HCT116 (cell line): ENCODE data around the gene AGPS. TPM values are rescaled to one million over a fixed set of nuclear protein-coding genes. Genes with fewer than 3 reads are reported as not detected.

Experiments
- ATAC-seq: fragments of 200-7000 bp; cut with Tn5 transposase; 2 replicates; pipeline ENCODE4 v1.9.1; 2020; ENCODE audit warnings: mild to moderate bottlenecking, moderate library complexity
- BruUV-seq: library from RNA; stranded (reverse); fragments of 400-500 nt; replicated peaks from 2 replicates; lab custom pipeline; 2021; lab: Mats Ljungman, UMichigan
- CTCF ChIA-PET: fragments of 300-600 bp; sonication (Branson Sonifier 250); formaldehyde crosslinking; loops from one replicate; lab custom pipeline; 2021; ENCODE audit warnings: antibody characterized with exemption; lab: Charles Lee
- POLR2A ChIA-PET: fragments of 300-600, 350-600 bp; sonication (Branson Sonifier 250); formaldehyde crosslinking; loops from one replicate; lab custom pipeline; 2021; ENCODE audit warnings: antibody characterized with exemption; lab: Charles Lee
- RAD21 ChIA-PET, 2 experiments: fragments of 300-600 bp; sonication (Branson Sonifier 250); formaldehyde crosslinking; loops; one replicate each; lab custom pipeline; 2023; ENCODE audit warnings: low total read pairs in 2 of 2; ENCODE audit not compliant: uncharacterized antibody in 2 of 2, unreplicated experiment in 2 of 2, low non-redundant PET in 1 of 2; lab: Charles Lee
- DNase-seq: peaks from one replicate; pipeline ENCODE4 v3.0.0-alpha.2; 2010; ENCODE audit warnings: low read depth, low spot score
- H2AFZ ChIP-seq: fragments of 200-600 bp; shearing (Covaris generic), sonication (generic); 2 replicates; pipeline ENCODE4 v1.6.1; 2017; ENCODE audit warnings: low read depth, mixed run types, mixed read lengths, antibody characterized with exemption, low read length; ENCODE audit not compliant: poor library complexity, severe bottlenecking
- H3K27ac ChIP-seq: 2 replicates; pipeline ENCODE4 v1.5.1; 2012; ENCODE audit warnings: low read depth, low read length
- H3K27me3 ChIP-seq: fragments of 200-600 bp; sonication (generic); 2 replicates; pipeline ENCODE4 v1.6.1; 2016; ENCODE audit warnings: mixed run types, low read length, mixed read lengths; ENCODE audit not compliant: insufficient read depth
- H3K36me3 ChIP-seq, 2 experiments: fragments of 200-500 bp in 1 of 2; fragments of 200-600 bp in 1 of 2; sonication (Bioruptor generic) in 1 of 2; sonication (generic) in 1 of 2; 2 replicates each; pipeline versions ENCODE4 v1.5.1 to v1.6.1; 2014 to 2016; ENCODE audit warnings: low read length in 2 of 2, inconsistent platforms in 1 of 2, mixed read lengths in 1 of 2, mixed run types in 1 of 2; ENCODE audit not compliant: insufficient read depth in 2 of 2, control insufficient read depth in 1 of 2
- H3K4me1 ChIP-seq, 2 experiments: fragments of 200-600 bp in 1 of 2; sonication (generic) in 1 of 2; 2 replicates each; pipeline versions ENCODE4 v1.5.1 to v1.6.1; 2012 to 2017; ENCODE audit warnings: low read length in 2 of 2, inconsistent platforms in 1 of 2, mild to moderate bottlenecking in 1 of 2, mixed read lengths in 1 of 2, mixed run types in 1 of 2, moderate library complexity in 1 of 2; ENCODE audit not compliant: insufficient read depth in 2 of 2, control insufficient read depth in 1 of 2
- H3K4me2 ChIP-seq: fragments of 200-600 bp; sonication (generic); 2 replicates; pipeline ENCODE4 v1.6.1; 2017; ENCODE audit warnings: mixed run types, low read length, mixed read lengths
- H3K4me3 ChIP-seq, 2 experiments: fragments of 200-600 bp in 1 of 2; sonication (generic) in 1 of 2; replicated peaks in 1 of 2; 2 replicates each; pipeline ENCODE4 v1.5.1; 2011 to 2016; ENCODE audit warnings: low read length in 2 of 2, control low read depth in 1 of 2, low read depth in 1 of 2, mild to moderate bottlenecking in 1 of 2, mixed read lengths in 1 of 2, mixed run types in 1 of 2
- H3K79me2 ChIP-seq: fragments of 200-600 bp; sonication (generic); 2 replicates; pipeline ENCODE4 v1.6.1; 2017; ENCODE audit warnings: mild to moderate bottlenecking, mixed run types, low read length, moderate library complexity, mixed read lengths; ENCODE audit not compliant: insufficient read depth
- H3K9ac ChIP-seq: fragments of 200-600 bp; sonication (generic); 2 replicates; pipeline ENCODE4 v1.6.1; 2016; ENCODE audit warnings: low read length, mixed read lengths
- H3K9me2 ChIP-seq: fragments of 200-600 bp; sonication (generic), shearing (Covaris generic); 2 replicates; pipeline ENCODE4 v1.6.1; 2017; ENCODE audit warnings: mixed run types, mild to moderate bottlenecking, moderate library complexity; ENCODE audit not compliant: insufficient read depth
- H3K9me3 ChIP-seq, 2 experiments: fragments of 200-500 bp in 1 of 2; fragments of 200-600 bp in 1 of 2; sonication (Bioruptor generic) in 1 of 2; sonication (generic) in 1 of 2; 2 replicates each; pipeline ENCODE4 v1.6.1; 2014 to 2017; ENCODE audit warnings: low read length in 2 of 2, mixed read lengths in 2 of 2, inconsistent platforms in 1 of 2, low read depth in 1 of 2, mild to moderate bottlenecking in 1 of 2, mixed run types in 1 of 2, moderate library complexity in 1 of 2; ENCODE audit not compliant: control insufficient read depth in 1 of 2, insufficient read depth in 1 of 2
- H4K20me1 ChIP-seq: fragments of 200-600 bp; sonication (generic), shearing (Covaris generic); 2 replicates; pipeline ENCODE4 v1.6.1; 2017; ENCODE audit warnings: mixed run types, mild to moderate bottlenecking, moderate library complexity; ENCODE audit not compliant: insufficient read depth
- CEBPB ChIP-seq: IDR thresholded peaks from 2 replicates; pipeline ENCODE4 v1.6.1; 2012; ENCODE audit warnings: low read depth
- EGR1 ChIP-seq: IDR thresholded peaks from 2 replicates; pipeline ENCODE4 v1.6.1; 2012; ENCODE audit warnings: low read depth
- EZH2phosphoT487 ChIP-seq: fragments of 200-600 bp; IDR thresholded peaks from 2 replicates; pipeline ENCODE4 v1.6.1; 2018; ENCODE audit warnings: antibody characterized with exemption, borderline replicate concordance
- FOSL1 ChIP-seq: IDR thresholded peaks from 2 replicates; pipeline ENCODE4 v1.6.1; 2012; ENCODE audit warnings: low read depth
- JUND ChIP-seq: IDR thresholded peaks from 2 replicates; pipeline ENCODE4 v1.6.1; 2012
- MAX ChIP-seq: IDR thresholded peaks from 2 replicates; pipeline ENCODE4 v1.6.1; 2012
- POLR2A ChIP-seq: IDR thresholded peaks from 2 replicates; pipeline ENCODE4 v1.7.0; 2011; ENCODE audit warnings: borderline replicate concordance; ENCODE audit not compliant: insufficient read depth, insufficient read length; ENCODE audit errors: extremely low read depth
- POLR2AphosphoS5 ChIP-seq: IDR thresholded peaks from 2 replicates; pipeline ENCODE4 v1.6.1; 2011; ENCODE audit warnings: mild to moderate bottlenecking, low read depth, low read length, moderate library complexity
- RAD21 ChIP-seq: IDR thresholded peaks from 2 replicates; pipeline ENCODE4 v1.6.1; 2012; ENCODE audit warnings: low read depth, mild to moderate bottlenecking
- SIN3A ChIP-seq: IDR thresholded peaks from 2 replicates; pipeline ENCODE4 v1.6.1; 2012; ENCODE audit warnings: low read depth
- SP1 ChIP-seq: IDR thresholded peaks from 2 replicates; pipeline ENCODE4 v1.6.1; 2012; ENCODE audit warnings: low read depth
- TCF7L2 ChIP-seq: IDR thresholded peaks from 2 replicates; pipeline ENCODE4 v1.7.0; 2011; ENCODE audit warnings: borderline replicate concordance, inconsistent platforms; ENCODE audit not compliant: insufficient read depth, insufficient read length; ENCODE audit errors: extremely low read depth
- YY1 ChIP-seq: IDR thresholded peaks from 2 replicates; pipeline ENCODE4 v1.6.1; 2011; ENCODE audit warnings: low read length, low read depth, moderate library complexity, mild to moderate bottlenecking; ENCODE audit not compliant: insufficient replicate concordance; ENCODE audit errors: extremely low read depth
- ZFX ChIP-seq: fragments of 450-650 bp; IDR thresholded peaks from 2 replicates; pipeline ENCODE4 v1.6.1; 2017
- intact Hi-C: fragments of 100-400 bp; cut with micrococcal nuclease; formaldehyde crosslinking; loops from 2 replicates; pipeline ENCODE4 v1.10.0; 2022
- total RNA-seq: library from RNA; stranded (reverse); gene quantifications from one replicate; pipeline ENCODE4 v1.2.1, GENCODE V29; 2021; ENCODE audit not compliant: unreplicated experiment
- TF ChIP-seq, protein P1 (sequence below): IDR thresholded peaks from 2 replicates; pipeline ENCODE4 v1.6.1; 2011; ENCODE audit warnings: mild to moderate bottlenecking, low read length, moderate library complexity; ENCODE audit not compliant: insufficient replicate concordance; ENCODE audit errors: extremely low read depth
- TF ChIP-seq, protein P2 (sequence below): IDR thresholded peaks from 2 replicates; pipeline ENCODE4 v1.6.1; 2012

AGPS gene
- total RNA-seq, 1 experiment from 2014 or later, result 66.6 TPM

- no peak for TF ChIP-seq TCF7L2
- TF ChIP-seq SP1, result no peak
- TF ChIP-seq, all 23 proteins: peak for 0
Measured at GRCh38 chr2:177545981-177546585, 153.5 kb downstream of the AGPS start (continued).

GRCh38 chr2:177547122-177547521, 154.5 kb downstream of the AGPS start:
- BruUV-seq, result no TSS peak
- Histone ChIP-seq H3K27me3 (no peaks in the 10 kb centered on the region), H3K36me3 (no peaks in the 10 kb centered on the region), H3K9me2 (no peaks in the 10 kb centered on the region), H3K79me2 (no peaks in the 10 kb centered on the region), H4K20me1 (no peaks in the 10 kb centered on the region), H3K4me2 (no peak overlapping the region), H3K4me3 (no peak overlapping the region), H3K9me3 (peaks cover 0 to 3% of the 10 kb centered on the region in 2 experiments; a peak in 2 of 4 replicates), H3K4me1 (peaks cover 0 to under 1% of the 10 kb centered on the region in 2 experiments; a peak in 1 of 4 replicates), H3K9ac (no peak overlapping the region), H2AFZ (no peak overlapping the region), H3K27ac (no peak overlapping the region)
- RAD21 ChIA-PET, result no interaction called here
- POLR2A ChIA-PET, result no interaction called here
- intact Hi-C loops, result no loop called here
- ATAC-seq (no peak), DNase-seq (no peak)
- no peak for TF ChIP-seq JUND
- no peak for TF ChIP-seq POLR2AphosphoS5
- TF ChIP-seq EGR1, result no peak
- no peak for TF ChIP-seq SIN3A
- no peak for TF ChIP-seq YY1
- CTCF ChIA-PET, result no interaction called here

GRCh38 chr2:177547772-177548171, 155.2 kb downstream of the AGPS start:
- Histone ChIP-seq H3K27ac (no peak overlapping the region), H3K27me3 (no peaks in the 10 kb centered on the region), H3K9me2 (no peaks in the 10 kb centered on the region), H3K4me3 (no peak overlapping the region), H4K20me1 (no peaks in the 10 kb centered on the region), H2AFZ (no peak overlapping the region), H3K4me2 (no peak overlapping the region), H3K4me1 (peaks cover 0 to 7% of the 10 kb centered on the region in 2 experiments; a peak in 1 of 4 replicates), H3K9ac (no peak overlapping the region), H3K36me3 (no peaks in the 10 kb centered on the region), H3K9me3 (peaks cover 0 to 3% of the 10 kb centered on the region in 2 experiments; a peak in 2 of 4 replicates), H3K79me2 (no peaks in the 10 kb centered on the region)
- ChIA-PET CTCF (no interaction called here), RAD21 (no interaction called here), POLR2A (no interaction called here)
- DNase-seq (no peak), ATAC-seq (no peak)
- BruUV-seq, result no TSS peak
- intact Hi-C loops, result no loop called here
- TF ChIP-seq FOSL1 (no peak), EGR1 (no peak), CEBPB (no peak), TCF7L2 (no peak), JUND (no peak), SIN3A (no peak), ZFX (no peak), MAX (no peak), RAD21 (no peak), YY1 (no peak), POLR2AphosphoS5 (no peak), POLR2A (no peak), EZH2phosphoT487 (no peak)
- TF ChIP-seq, protein P1, sequence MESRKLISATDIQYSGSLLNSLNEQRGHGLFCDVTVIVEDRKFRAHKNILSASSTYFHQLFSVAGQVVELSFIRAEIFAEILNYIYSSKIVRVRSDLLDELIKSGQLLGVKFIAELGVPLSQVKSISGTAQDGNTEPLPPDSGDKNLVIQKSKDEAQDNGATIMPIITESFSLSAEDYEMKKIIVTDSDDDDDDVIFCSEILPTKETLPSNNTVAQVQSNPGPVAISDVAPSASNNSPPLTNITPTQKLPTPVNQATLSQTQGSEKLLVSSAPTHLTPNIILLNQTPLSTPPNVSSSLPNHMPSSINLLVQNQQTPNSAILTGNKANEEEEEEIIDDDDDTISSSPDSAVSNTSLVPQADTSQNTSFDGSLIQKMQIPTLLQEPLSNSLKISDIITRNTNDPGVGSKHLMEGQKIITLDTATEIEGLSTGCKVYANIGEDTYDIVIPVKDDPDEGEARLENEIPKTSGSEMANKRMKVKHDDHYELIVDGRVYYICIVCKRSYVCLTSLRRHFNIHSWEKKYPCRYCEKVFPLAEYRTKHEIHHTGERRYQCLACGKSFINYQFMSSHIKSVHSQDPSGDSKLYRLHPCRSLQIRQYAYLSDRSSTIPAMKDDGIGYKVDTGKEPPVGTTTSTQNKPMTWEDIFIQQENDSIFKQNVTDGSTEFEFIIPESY, result no peak
- TF ChIP-seq, protein P2, sequence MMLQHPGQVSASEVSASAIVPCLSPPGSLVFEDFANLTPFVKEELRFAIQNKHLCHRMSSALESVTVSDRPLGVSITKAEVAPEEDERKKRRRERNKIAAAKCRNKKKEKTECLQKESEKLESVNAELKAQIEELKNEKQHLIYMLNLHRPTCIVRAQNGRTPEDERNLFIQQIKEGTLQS, result no peak
